ENCODE results near the gene ARHGAP45.

The ARHGAP45 gene

GRCh38 chr19:1026783-1027649 is 40.0 kb upstream of the ARHGAP45 start:
- TF ChIP-seq FOXP2 (optimal IDR thresholded peaks at IDR 0.05; ENCODE audit: borderline replicate concordance, extremely low read depth, extremely low read length, insufficient read depth) (no peak), SIN3A (IDR thresholded peaks at IDR 0.05; ENCODE audit: borderline replicate concordance, insufficient read depth, low read length) (no peak), POLR2AphosphoS5 (IDR thresholded peaks at IDR 0.05; ENCODE audit: low read depth, low read length) (no peak), TAF1 (IDR thresholded peaks at IDR 0.05; ENCODE audit: borderline replicate concordance, insufficient read depth, low read length) (no peak)

GRCh38 chr19:1027650-1028061 is 39.3 kb upstream of the ARHGAP45 start:
- TF ChIP-seq POLR2AphosphoS5 (IDR thresholded peaks at IDR 0.05; ENCODE audit: low read depth, low read length): 0 out of 2 replicates have a peak, but pooled peaks have one; percentile 3
- no peak for TF ChIP-seq REST (IDR thresholded peaks at IDR 0.05; ENCODE audit: insufficient read depth in 1 of 2, low read depth in 2 of 2, low read length in 2 of 2)
- TF ChIP-seq TAF1 (IDR thresholded peaks at IDR 0.05; ENCODE audit: borderline replicate concordance, insufficient read depth, low read length): no peak
- no peak for TF ChIP-seq FOXP2 (optimal IDR thresholded peaks at IDR 0.05; ENCODE audit: borderline replicate concordance, extremely low read depth, extremely low read length, insufficient read depth)
- no peak for TF ChIP-seq SIN3A (IDR thresholded peaks at IDR 0.05; ENCODE audit: borderline replicate concordance, insufficient read depth, low read length)

- TF ChIP-seq POLR2AphosphoS5 (IDR thresholded peaks at IDR 0.05; ENCODE audit: low read depth, low read length): no peak
- peak; percentile 11; the same call in 1 of the 2 replicates for TF ChIP-seq SIN3A (IDR thresholded peaks at IDR 0.05; ENCODE audit: borderline replicate concordance, insufficient read depth, low read length)
- peak; percentile 75 for TF ChIP-seq FOXP2 (optimal IDR thresholded peaks at IDR 0.05; ENCODE audit: borderline replicate concordance, extremely low read depth, extremely low read length, insufficient read depth)
- peak in 1 of 2 experiments; percentile 28; a peak in 1 of 4 replicates for TF ChIP-seq REST (IDR thresholded peaks at IDR 0.05; ENCODE audit: insufficient read depth in 1 of 2, low read depth in 2 of 2, low read length in 2 of 2)
- TF ChIP-seq TAF1 (IDR thresholded peaks at IDR 0.05; ENCODE audit: borderline replicate concordance, insufficient read depth, low read length): no peak
Measured at GRCh38 chr19:1028062-1028926, 38.7 kb upstream of the ARHGAP45 start.

DNA sequence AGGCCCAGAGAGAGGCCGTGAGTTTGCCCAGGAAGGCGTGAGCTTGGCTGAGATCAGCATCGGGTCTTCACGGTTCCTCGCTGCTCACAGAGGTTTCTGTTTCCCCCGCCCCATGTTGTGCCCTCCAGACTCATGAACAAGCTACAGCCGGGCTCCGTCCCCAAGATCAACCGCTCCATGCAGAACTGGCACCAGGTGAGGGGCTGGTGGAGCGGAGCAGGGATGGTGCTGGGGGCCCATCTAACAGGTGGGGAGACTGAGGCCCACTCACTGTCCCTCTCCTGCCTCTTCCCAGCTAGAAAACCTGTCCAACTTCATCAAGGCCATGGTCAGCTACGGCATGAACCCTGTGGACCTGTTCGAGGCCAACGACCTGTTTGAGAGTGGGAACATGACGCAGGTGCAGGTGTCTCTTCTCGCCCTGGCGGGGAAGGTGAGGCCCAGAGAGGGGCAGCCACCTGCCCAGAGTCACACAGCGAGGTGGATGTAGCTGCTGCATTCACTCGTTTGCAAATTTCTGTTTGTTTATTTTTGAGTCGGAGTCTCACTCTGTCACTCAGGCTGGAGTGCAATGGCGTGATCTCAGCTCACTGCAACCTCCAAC is 34.6 kb upstream of the ARHGAP45 start:
- TF ChIP-seq TAF1 (IDR thresholded peaks at IDR 0.05; ENCODE audit: borderline replicate concordance, insufficient read depth, low read length) (no peak), SIN3A (IDR thresholded peaks at IDR 0.05; ENCODE audit: borderline replicate concordance, insufficient read depth, low read length) (no peak), REST (IDR thresholded peaks at IDR 0.05; ENCODE audit: insufficient read depth in 1 of 2, low read depth in 2 of 2, low read length in 2 of 2) (no peak), POLR2AphosphoS5 (IDR thresholded peaks at IDR 0.05; ENCODE audit: low read depth, low read length) (no peak), FOXP2 (optimal IDR thresholded peaks at IDR 0.05; ENCODE audit: borderline replicate concordance, extremely low read depth, extremely low read length, insufficient read depth) (no peak)
